ENCODE measurements around the gene FCGBP.

FCGBP gene

GRCh38 chr19:39936622-39937021 lies 2.2 kb upstream of the FCGBP start:
- no peak overlapping the region for H3K4me3 ChIP-seq (ENCODE audit: low read depth, low read length)
- TF ChIP-seq, protein P1, sequence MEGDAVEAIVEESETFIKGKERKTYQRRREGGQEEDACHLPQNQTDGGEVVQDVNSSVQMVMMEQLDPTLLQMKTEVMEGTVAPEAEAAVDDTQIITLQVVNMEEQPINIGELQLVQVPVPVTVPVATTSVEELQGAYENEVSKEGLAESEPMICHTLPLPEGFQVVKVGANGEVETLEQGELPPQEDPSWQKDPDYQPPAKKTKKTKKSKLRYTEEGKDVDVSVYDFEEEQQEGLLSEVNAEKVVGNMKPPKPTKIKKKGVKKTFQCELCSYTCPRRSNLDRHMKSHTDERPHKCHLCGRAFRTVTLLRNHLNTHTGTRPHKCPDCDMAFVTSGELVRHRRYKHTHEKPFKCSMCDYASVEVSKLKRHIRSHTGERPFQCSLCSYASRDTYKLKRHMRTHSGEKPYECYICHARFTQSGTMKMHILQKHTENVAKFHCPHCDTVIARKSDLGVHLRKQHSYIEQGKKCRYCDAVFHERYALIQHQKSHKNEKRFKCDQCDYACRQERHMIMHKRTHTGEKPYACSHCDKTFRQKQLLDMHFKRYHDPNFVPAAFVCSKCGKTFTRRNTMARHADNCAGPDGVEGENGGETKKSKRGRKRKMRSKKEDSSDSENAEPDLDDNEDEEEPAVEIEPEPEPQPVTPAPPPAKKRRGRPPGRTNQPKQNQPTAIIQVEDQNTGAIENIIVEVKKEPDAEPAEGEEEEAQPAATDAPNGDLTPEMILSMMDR (IDR thresholded peaks at IDR 0.05; ENCODE audit: borderline replicate concordance, insufficient read depth, low read depth, low read length), result no peak

- TF ChIP-seq, protein P1 (IDR thresholded peaks at IDR 0.05; ENCODE audit: borderline replicate concordance, insufficient read depth, low read depth, low read length), result no peak
- H3K4me3 ChIP-seq (ENCODE audit: low read depth, low read length), result no peak overlapping the region
Measured at GRCh38 chr19:39936020-39936419, 1.6 kb upstream of the FCGBP start.

DNA sequence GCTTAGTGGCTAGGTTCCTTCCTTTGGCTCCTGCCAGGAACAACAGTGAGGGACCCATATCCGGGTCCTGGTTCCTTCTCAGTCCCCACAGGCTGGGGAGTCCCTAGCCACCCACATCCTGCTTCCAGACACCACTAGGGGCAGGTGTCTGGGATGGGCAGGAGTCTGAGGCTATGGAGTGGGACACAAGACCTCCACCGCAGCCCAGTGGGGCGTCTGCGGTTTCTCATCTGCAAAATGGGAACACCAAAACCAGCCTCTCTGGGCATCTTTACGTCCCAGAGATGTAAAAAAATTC lies 879 bp upstream of the FCGBP start:
- TF ChIP-seq, protein P1 (IDR thresholded peaks at IDR 0.05; ENCODE audit: borderline replicate concordance, insufficient read depth, low read depth, low read length), result 0 out of 2 replicates have a peak, but pooled peaks have one; percentile 18
- no peak overlapping the region for H3K4me3 ChIP-seq (ENCODE audit: low read depth, low read length)

DNA sequence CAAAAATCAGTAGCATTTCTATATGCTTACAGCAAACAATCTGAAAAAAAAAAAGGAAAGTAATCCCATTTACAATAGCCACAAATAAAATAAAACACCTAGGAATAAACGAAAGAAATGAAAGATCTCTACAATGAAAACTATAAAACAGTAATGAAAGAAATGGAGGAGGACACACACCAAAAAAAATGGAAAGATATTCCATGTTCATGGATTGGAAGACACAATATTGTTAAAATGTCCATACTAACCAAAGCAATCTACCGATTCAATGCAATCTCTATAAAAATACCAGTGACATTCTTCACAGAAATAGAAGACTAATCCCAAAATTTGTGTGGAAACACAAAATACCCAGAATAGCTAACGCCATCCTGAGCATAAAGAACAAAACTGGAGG lies 4.7 kb downstream of the FCGBP start:
- no peak overlapping the region for H3K4me3 ChIP-seq (ENCODE audit: low read depth, low read length)
- TF ChIP-seq, protein P1 (IDR thresholded peaks at IDR 0.05; ENCODE audit: borderline replicate concordance, insufficient read depth, low read depth, low read length), result no peak

- no peak overlapping the region for H3K4me3 ChIP-seq (ENCODE audit: low read depth, low read length)
- TF ChIP-seq, protein P1 (IDR thresholded peaks at IDR 0.05; ENCODE audit: borderline replicate concordance, insufficient read depth, low read depth, low read length), result no peak
Measured at GRCh38 chr19:39928357-39928725, 6.1 kb downstream of the FCGBP start.

- no peak overlapping the region for H3K4me3 ChIP-seq (ENCODE audit: low read depth, low read length)
- TF ChIP-seq, protein P1 (IDR thresholded peaks at IDR 0.05; ENCODE audit: borderline replicate concordance, insufficient read depth, low read depth, low read length), result no peak
Measured at GRCh38 chr19:39927524-39928356, 6.7 kb downstream of the FCGBP start.

DNA sequence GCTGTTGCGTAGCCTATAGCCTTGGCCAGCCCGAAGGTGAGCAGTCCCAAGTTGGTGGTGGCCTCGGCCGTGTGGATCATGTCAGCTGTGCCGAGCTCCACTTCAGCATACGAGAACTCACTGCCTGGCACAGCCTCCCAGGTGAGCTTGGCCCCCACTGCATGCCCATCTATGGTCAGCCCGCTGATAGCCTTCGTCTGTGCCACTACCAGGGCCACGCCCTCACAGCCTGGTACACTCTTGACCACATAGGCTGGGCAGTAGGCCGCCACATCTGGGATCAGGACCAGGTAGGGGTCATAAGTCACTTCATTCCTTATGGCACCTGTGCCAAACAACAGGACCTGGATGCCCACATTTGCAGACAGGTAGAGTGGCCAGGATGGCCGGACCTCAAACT lies 7.4 kb downstream of the FCGBP start:
- H3K4me3 ChIP-seq (ENCODE audit: low read depth, low read length), result no peak overlapping the region
- TF ChIP-seq, protein P1 (IDR thresholded peaks at IDR 0.05; ENCODE audit: borderline replicate concordance, insufficient read depth, low read depth, low read length), result no peak
